GM10266 (cell line): ENCODE data around the gene ZNF662.

Experiments used
- DNase-seq: peaks from one replicate; pipeline ENCODE4 v3.0.0; 2012; ENCODE audit errors: extremely low spot score
- CTCF ChIP-seq: IDR thresholded peaks from 2 replicates; pipeline ENCODE4 v1.5.1; 2012; ENCODE audit warnings: mild to moderate bottlenecking, low read depth; ENCODE audit not compliant: control insufficient read depth, insufficient read depth; ENCODE audit errors: missing control alignments

The ZNF662 gene

GRCh38 chr3:42911551-42911950 lies 5.6 kb downstream of the ZNF662 start:
- TF ChIP-seq CTCF, result no peak
- DNase-seq, result no peak

GRCh38 chr3:42914771-42915515 lies 9.0 kb downstream of the ZNF662 start:
- TF ChIP-seq CTCF, result no peak

GRCh38 chr3:42923606-42924005 lies 17.7 kb downstream of the ZNF662 start:
- DNase-seq, result no peak
- no peak for TF ChIP-seq CTCF

More at GRCh38 chr3:42914771-42915515, 9.0 kb downstream of the ZNF662 start:
- DNase-seq, result no peak

GRCh38 chr3:42926310-42926709 lies 20.4 kb downstream of the ZNF662 start:
- TF ChIP-seq CTCF, result no peak
- DNase-seq, result no peak

GRCh38 chr3:42934111-42934510 lies 28.2 kb downstream of the ZNF662 start:
- DNase-seq, result no peak
- no peak for TF ChIP-seq CTCF

GRCh38 chr3:42934910-42935309 lies 29.0 kb downstream of the ZNF662 start:
- DNase-seq, result no peak
- no peak for TF ChIP-seq CTCF

GRCh38 chr3:42935472-42935871 lies 29.5 kb downstream of the ZNF662 start:
- DNase-seq, result no peak
- no peak for TF ChIP-seq CTCF
